ENCODE measurements around the gene FMC1. TPM values are rescaled to one million over a fixed set of nuclear protein-coding genes. Genes with fewer than 3 reads are reported as not detected.

FMC1 gene
- 8.7 and 9.9 TPM in 2 replicates for total RNA-seq (2012; rRNA removed)

GRCh38 chr7:139341058-139341775, at the start of gene FMC1:
TSS of gene FMC1 (plus strand) at chr7:139341337. CDS start at chr7:139341385, 48 bp downstream.
- Histone ChIP-seq H3K4me2 (ENCODE audit: low read length) (peak within 1 kb of the TSS; percentile 87), H3K36me3 (ENCODE audit: insufficient read depth, low read length) (peaks cover under 1% of the 10 kb centered on the region), H3K9me3 (replicated peaks; ENCODE audit: low read length) (no peaks in the 10 kb centered on the region), H3K4me3 (ENCODE audit: low read length) (peak within 1 kb of the TSS; percentile 87), H3K9ac (ENCODE audit: low read depth, low read length) (peak within 1 kb of the TSS; percentile 96), H3K27me3 (ENCODE audit: control insufficient read depth, insufficient read depth, low read length) (no peaks in the 10 kb centered on the region), H3K4me1 (ENCODE audit: control insufficient read depth, insufficient read depth, low read length) (peaks cover 3% of the 10 kb centered on the region)

DNA sequence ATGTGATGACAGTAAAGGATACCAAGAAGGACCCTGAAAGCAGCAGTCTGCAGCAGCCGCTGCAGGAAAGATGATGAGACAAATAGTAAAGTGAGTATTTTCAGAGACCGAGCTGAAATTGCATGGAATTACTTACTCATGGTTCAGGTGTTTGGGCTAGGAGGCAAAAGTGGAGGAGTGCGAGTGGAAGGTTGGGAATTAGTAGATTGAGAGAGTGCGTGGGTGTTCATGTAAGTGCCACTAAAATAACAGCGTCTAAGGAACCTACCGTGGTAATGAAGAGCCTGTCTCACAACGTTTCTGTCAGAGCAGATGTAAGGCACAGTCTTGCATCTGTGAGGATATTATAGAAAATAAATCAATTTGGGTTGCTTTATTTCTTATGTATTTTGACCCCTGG, 48.3 kb upstream of the FMC1 start:
- Histone ChIP-seq H3K9me3 (replicated peaks; ENCODE audit: low read length) (no peaks in the 10 kb centered on the region), H3K27me3 (ENCODE audit: control insufficient read depth, insufficient read depth, low read length) (no peaks in the 10 kb centered on the region), H3K9ac (ENCODE audit: low read depth, low read length) (no peak overlapping the region), H3K36me3 (ENCODE audit: insufficient read depth, low read length) (peaks cover 15% of the 10 kb centered on the region), H3K4me2 (ENCODE audit: low read length) (no peak overlapping the region), H3K4me1 (ENCODE audit: control insufficient read depth, insufficient read depth, low read length) (no peaks in the 10 kb centered on the region), H3K4me3 (ENCODE audit: low read length) (no peak overlapping the region)

- Histone ChIP-seq H3K27me3 (ENCODE audit: control insufficient read depth, insufficient read depth, low read length) (no peaks in the 10 kb centered on the region), H3K4me1 (ENCODE audit: control insufficient read depth, insufficient read depth, low read length) (no peaks in the 10 kb centered on the region), H3K4me2 (ENCODE audit: low read length) (no peak overlapping the region), H3K9me3 (replicated peaks; ENCODE audit: low read length) (no peaks in the 10 kb centered on the region), H3K4me3 (ENCODE audit: low read length) (no peak overlapping the region), H3K36me3 (ENCODE audit: insufficient read depth, low read length) (peaks cover 14% of the 10 kb centered on the region), H3K9ac (ENCODE audit: low read depth, low read length) (no peak overlapping the region)
Observed at GRCh38 chr7:139293534-139293933, 47.6 kb upstream of the FMC1 start.

DNA sequence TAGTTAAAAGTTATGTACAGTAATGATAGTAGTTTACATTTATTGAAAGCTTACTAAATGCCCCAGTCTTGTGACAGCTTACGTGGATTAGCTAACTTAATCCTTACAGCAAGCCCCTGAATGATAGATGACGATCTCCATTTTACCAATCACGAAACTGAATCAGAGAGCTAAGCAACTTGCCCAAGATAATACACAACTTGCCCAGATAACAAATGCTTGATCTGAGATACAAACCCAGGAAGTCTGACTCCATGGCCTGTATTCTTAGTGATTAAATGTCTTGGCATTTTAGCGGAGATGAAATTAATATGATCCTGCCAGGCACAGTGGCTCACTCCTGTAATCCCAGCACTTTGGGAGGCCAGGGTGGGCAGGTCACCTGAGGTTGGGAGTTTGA, 46.9 kb upstream of the FMC1 start:
- no peaks in the 10 kb centered on the region for H3K9me3 ChIP-seq (replicated peaks; ENCODE audit: low read length)
- peaks cover 14% of the 10 kb centered on the region for H3K36me3 ChIP-seq (ENCODE audit: insufficient read depth, low read length)
- no peak overlapping the region for H3K4me3 ChIP-seq (ENCODE audit: low read length)
- H3K9ac ChIP-seq (ENCODE audit: low read depth, low read length), result no peak overlapping the region
- H3K4me2 ChIP-seq (ENCODE audit: low read length), result no peak overlapping the region
- H3K27me3 ChIP-seq (ENCODE audit: control insufficient read depth, insufficient read depth, low read length), result no peaks in the 10 kb centered on the region
- no peaks in the 10 kb centered on the region for H3K4me1 ChIP-seq (ENCODE audit: control insufficient read depth, insufficient read depth, low read length)

- H3K9ac ChIP-seq (ENCODE audit: low read depth, low read length), result no peak overlapping the region
- H3K9me3 ChIP-seq (replicated peaks; ENCODE audit: low read length), result no peaks in the 10 kb centered on the region
- no peak overlapping the region for H3K4me2 ChIP-seq (ENCODE audit: low read length)
- no peak overlapping the region for H3K4me3 ChIP-seq (ENCODE audit: low read length)
- peaks cover 2% of the 10 kb centered on the region for H3K4me1 ChIP-seq (ENCODE audit: control insufficient read depth, insufficient read depth, low read length)
- H3K36me3 ChIP-seq (ENCODE audit: insufficient read depth, low read length), result peaks cover 14% of the 10 kb centered on the region
- H3K27me3 ChIP-seq (ENCODE audit: control insufficient read depth, insufficient read depth, low read length), result no peaks in the 10 kb centered on the region
Observed at GRCh38 chr7:139294951-139295575, 46.1 kb upstream of the FMC1 start.

DNA sequence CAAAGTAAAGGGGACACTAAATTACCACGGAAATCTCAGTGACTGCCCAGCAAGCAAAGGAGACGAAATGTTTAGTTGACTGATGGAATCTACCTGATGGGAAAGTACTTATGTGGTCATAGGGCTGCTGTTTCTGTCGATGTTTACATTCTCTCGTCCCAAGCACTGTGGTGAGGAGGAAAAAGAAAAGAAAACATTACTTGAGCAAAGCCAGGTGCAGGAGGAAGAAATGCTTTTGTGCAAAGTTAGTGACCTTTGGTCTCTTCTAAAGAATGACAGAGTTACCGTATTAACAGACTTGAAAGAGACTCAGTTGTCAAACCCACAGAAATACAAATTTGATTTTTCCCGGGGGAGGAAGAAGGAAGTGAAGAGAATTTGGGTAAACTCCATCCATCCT, 43.3 kb upstream of the FMC1 start:
- Histone ChIP-seq H3K36me3 (ENCODE audit: insufficient read depth, low read length) (peaks cover 14% of the 10 kb centered on the region), H3K4me3 (ENCODE audit: low read length) (no peak overlapping the region), H3K9me3 (replicated peaks; ENCODE audit: low read length) (no peaks in the 10 kb centered on the region), H3K4me2 (ENCODE audit: low read length) (no peak overlapping the region), H3K27me3 (ENCODE audit: control insufficient read depth, insufficient read depth, low read length) (no peaks in the 10 kb centered on the region), H3K4me1 (ENCODE audit: control insufficient read depth, insufficient read depth, low read length) (peaks cover 9% of the 10 kb centered on the region), H3K9ac (ENCODE audit: low read depth, low read length) (no peak overlapping the region)

- Histone ChIP-seq H3K27me3 (ENCODE audit: control insufficient read depth, insufficient read depth, low read length) (no peaks in the 10 kb centered on the region), H3K4me2 (ENCODE audit: low read length) (no peak overlapping the region), H3K4me3 (ENCODE audit: low read length) (no peak overlapping the region), H3K36me3 (ENCODE audit: insufficient read depth, low read length) (peaks cover 6% of the 10 kb centered on the region), H3K4me1 (ENCODE audit: control insufficient read depth, insufficient read depth, low read length) (peaks cover 9% of the 10 kb centered on the region), H3K9ac (ENCODE audit: low read depth, low read length) (no peak overlapping the region), H3K9me3 (replicated peaks; ENCODE audit: low read length) (no peaks in the 10 kb centered on the region)
Observed at GRCh38 chr7:139299296-139299695, 41.8 kb upstream of the FMC1 start.

GRCh38 chr7:139300390-139300789, 40.7 kb upstream of the FMC1 start:
- H3K4me1 ChIP-seq (ENCODE audit: control insufficient read depth, insufficient read depth, low read length), result peaks cover 9% of the 10 kb centered on the region
- H3K9me3 ChIP-seq (replicated peaks; ENCODE audit: low read length), result no peaks in the 10 kb centered on the region
- H3K36me3 ChIP-seq (ENCODE audit: insufficient read depth, low read length), result peaks cover 4% of the 10 kb centered on the region

DNA sequence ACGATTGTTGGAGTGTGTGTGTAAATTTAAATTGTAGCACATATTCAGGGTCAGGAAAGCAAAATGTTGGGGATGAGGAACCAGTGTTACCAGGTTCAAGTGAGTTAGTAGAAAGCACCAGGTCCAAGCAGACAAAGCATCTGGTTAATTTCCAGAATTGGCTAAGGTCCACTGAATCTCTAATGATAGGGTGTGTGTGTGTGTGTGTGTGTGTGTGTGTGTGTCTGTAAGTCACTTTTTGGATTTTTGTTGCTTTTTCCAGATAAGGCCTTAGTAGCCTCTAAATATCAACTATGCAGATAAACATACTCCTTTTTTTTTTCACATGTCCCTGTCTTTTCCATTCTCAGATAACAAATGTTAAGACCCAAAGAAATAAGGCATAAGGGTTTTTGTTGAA, 36.6 kb upstream of the FMC1 start:
- Histone ChIP-seq H3K4me3 (ENCODE audit: low read length) (no peak overlapping the region), H3K9ac (ENCODE audit: low read depth, low read length) (no peak overlapping the region), H3K4me2 (ENCODE audit: low read length) (no peak overlapping the region), H3K9me3 (replicated peaks; ENCODE audit: low read length) (no peaks in the 10 kb centered on the region), H3K4me1 (ENCODE audit: control insufficient read depth, insufficient read depth, low read length) (peaks cover 9% of the 10 kb centered on the region), H3K36me3 (ENCODE audit: insufficient read depth, low read length) (peaks cover 3% of the 10 kb centered on the region), H3K27me3 (ENCODE audit: control insufficient read depth, insufficient read depth, low read length) (no peaks in the 10 kb centered on the region)

More at GRCh38 chr7:139300390-139300789, 40.7 kb upstream of the FMC1 start:
- Histone ChIP-seq H3K4me3 (ENCODE audit: low read length) (no peak overlapping the region), H3K4me2 (ENCODE audit: low read length) (no peak overlapping the region), H3K9ac (ENCODE audit: low read depth, low read length) (no peak overlapping the region), H3K27me3 (ENCODE audit: control insufficient read depth, insufficient read depth, low read length) (no peaks in the 10 kb centered on the region)

DNA sequence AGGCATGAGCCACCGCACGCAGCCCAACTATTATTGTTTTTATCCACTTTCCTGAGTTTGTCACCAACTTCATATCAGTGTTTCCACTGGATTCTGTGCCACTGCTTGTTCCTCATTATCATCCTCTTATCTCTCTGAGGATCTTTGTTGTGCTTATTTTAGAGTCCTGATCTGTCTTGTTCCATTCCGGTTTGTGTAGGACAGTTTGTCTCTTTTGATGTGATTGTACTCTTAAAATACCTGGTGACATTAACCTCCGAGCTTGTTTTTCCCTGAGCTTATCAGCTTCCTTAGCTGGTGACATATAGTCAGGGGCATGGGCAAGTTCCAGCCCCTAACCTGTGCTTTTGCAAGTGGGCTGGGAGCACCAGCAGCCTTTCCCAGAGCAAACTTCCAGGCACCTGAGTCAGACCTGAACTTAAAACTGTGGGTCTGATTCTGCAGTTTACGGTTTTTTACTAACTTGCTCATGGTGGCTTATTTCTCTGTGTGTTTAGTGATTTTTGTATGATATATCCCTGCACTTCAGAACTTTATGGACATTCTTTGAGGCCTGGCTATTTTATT, 23.1 kb upstream of the FMC1 start:
- Histone ChIP-seq H3K4me2 (ENCODE audit: low read length) (no peak overlapping the region), H3K4me3 (ENCODE audit: low read length) (no peak overlapping the region), H3K9me3 (replicated peaks; ENCODE audit: low read length) (no peaks in the 10 kb centered on the region), H3K9ac (ENCODE audit: low read depth, low read length) (no peak overlapping the region), H3K4me1 (ENCODE audit: control insufficient read depth, insufficient read depth, low read length) (no peaks in the 10 kb centered on the region), H3K27me3 (ENCODE audit: control insufficient read depth, insufficient read depth, low read length) (no peaks in the 10 kb centered on the region), H3K36me3 (ENCODE audit: insufficient read depth, low read length) (no peaks in the 10 kb centered on the region)

DNA sequence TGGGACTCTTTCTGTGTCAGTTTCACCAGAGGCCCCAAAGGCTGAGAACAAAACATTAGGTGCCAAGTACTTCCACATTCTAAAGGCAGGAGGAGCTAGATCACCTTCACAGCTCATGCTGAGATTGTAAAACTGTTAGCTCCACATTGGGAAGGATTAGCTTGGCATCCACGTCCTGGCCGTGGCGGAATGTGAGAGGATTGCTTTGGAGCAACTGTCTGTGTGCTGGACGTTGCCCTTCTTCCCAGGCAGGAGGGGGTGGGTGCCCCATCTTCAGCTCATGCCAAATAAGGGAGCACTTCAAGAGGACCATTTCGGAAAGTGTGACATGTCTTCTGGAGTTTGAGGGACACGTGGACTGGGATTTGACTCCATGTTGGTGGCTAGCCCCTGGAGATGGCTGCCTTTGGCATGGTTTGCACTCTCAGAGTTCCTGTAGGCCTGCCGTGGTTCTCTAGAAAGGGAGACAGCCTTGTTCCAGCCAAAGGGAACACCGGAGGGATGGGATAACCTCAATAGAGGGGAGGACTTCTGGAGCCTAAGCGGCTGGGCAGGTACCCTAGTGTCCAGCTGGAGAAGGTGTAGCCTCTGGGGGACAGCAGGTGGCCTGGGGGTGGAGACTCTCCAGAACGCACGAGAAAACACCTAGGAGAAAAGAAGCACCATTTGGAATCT, 19.9 kb upstream of the FMC1 start:
- H3K27me3 ChIP-seq (ENCODE audit: control insufficient read depth, insufficient read depth, low read length), result no peaks in the 10 kb centered on the region
- H3K9me3 ChIP-seq (replicated peaks; ENCODE audit: low read length), result no peaks in the 10 kb centered on the region
- no peaks in the 10 kb centered on the region for H3K36me3 ChIP-seq (ENCODE audit: insufficient read depth, low read length)
- no peak overlapping the region for H3K4me3 ChIP-seq (ENCODE audit: low read length)
- H3K4me2 ChIP-seq (ENCODE audit: low read length), result no peak overlapping the region
- no peak overlapping the region for H3K9ac ChIP-seq (ENCODE audit: low read depth, low read length)
- no peaks in the 10 kb centered on the region for H3K4me1 ChIP-seq (ENCODE audit: control insufficient read depth, insufficient read depth, low read length)

Measured in skeletal muscle satellite cell (primary cell).